IPS-18a (cell line): ENCODE data around the gene CDK5RAP1.
"Not testable (repeated sequence)": the region's sequence is repeated elsewhere in the genome, so short reads cannot be mapped to it uniquely, and the experiment has no call there.

Experiments
- H3K27ac ChIP-seq: one replicate; pipeline ENCODE4 v1.5.1; 2013; ENCODE audit warnings: low read length
- H3K27me3 ChIP-seq: one replicate; pipeline ENCODE4 v1.6.1; 2013; ENCODE audit warnings: mild to moderate bottlenecking, low read length; ENCODE audit not compliant: control insufficient read depth, insufficient read depth
- H3K36me3 ChIP-seq: one replicate; pipeline ENCODE4 v1.6.1; 2013; ENCODE audit warnings: low read depth, low read length; ENCODE audit not compliant: control insufficient read depth
- H3K4me1 ChIP-seq: one replicate; pipeline ENCODE4 v1.6.1; 2013; ENCODE audit warnings: low read depth, low read length; ENCODE audit not compliant: control insufficient read depth
- H3K4me3 ChIP-seq: one replicate; pipeline ENCODE4 v1.5.1; 2013; ENCODE audit warnings: low read length
- H3K9ac ChIP-seq: one replicate; pipeline ENCODE4 v1.6.1; 2013; ENCODE audit warnings: mild to moderate bottlenecking, low read length, moderate library complexity
- H3K9me3 ChIP-seq: one replicate; pipeline ENCODE4 v1.6.1; 2013; ENCODE audit warnings: low read depth, low read length; ENCODE audit not compliant: control insufficient read depth

Gene CDK5RAP1

DNA sequence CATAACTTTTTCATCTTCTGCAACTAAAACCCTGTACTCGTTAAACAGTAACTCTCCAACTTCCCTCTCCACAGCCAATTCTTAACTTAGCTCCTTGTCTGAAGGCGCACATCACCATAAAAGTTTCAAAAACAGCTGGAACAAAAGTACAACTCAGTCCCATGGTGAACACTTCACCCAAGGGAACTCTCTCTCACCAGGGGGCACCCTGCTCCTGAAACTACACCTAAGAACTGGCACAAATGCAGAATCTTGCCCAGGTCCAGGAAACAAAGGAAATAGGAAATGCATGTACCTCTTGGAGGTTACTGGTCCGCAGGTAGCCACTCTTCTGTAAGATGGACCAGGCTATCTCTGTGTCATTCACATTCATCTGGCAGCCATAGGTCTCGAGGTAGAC is 6.6 kb downstream of the CDK5RAP1 start:
- H3K4me1 ChIP-seq, result no peaks in the 10 kb centered on the region
- no peak overlapping the region for H3K4me3 ChIP-seq
- H3K36me3 ChIP-seq, result peaks cover 42% of the 10 kb centered on the region
- H3K27me3 ChIP-seq, result no peaks in the 10 kb centered on the region
- no peaks in the 10 kb centered on the region for H3K9me3 ChIP-seq
- no peak overlapping the region for H3K9ac ChIP-seq
- H3K27ac ChIP-seq, result no peak overlapping the region

DNA sequence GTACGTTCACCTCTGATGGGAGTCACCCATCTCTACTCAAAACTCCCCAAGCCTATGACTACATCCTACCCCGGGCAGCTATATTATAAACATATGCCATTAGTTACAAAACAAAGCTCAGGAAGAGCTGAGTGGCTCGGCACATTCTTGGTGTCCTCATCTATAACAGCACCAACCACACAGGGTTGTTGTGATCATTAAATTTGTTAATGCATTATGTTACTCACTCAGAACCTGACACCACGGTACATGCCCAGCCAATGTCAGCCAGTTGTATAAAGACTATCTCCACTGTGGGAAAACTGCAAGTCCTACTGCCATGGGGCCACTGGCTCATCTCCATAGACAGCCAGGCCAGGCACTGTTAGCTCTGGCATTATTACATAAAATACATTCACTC is 7.7 kb downstream of the CDK5RAP1 start:
- Histone ChIP-seq H3K4me1 (no peaks in the 10 kb centered on the region), H3K36me3 (peaks cover 42% of the 10 kb centered on the region), H3K9ac (no peak overlapping the region), H3K9me3 (no peaks in the 10 kb centered on the region), H3K27ac (no peak overlapping the region), H3K4me3 (no peak overlapping the region), H3K27me3 (no peaks in the 10 kb centered on the region)

DNA sequence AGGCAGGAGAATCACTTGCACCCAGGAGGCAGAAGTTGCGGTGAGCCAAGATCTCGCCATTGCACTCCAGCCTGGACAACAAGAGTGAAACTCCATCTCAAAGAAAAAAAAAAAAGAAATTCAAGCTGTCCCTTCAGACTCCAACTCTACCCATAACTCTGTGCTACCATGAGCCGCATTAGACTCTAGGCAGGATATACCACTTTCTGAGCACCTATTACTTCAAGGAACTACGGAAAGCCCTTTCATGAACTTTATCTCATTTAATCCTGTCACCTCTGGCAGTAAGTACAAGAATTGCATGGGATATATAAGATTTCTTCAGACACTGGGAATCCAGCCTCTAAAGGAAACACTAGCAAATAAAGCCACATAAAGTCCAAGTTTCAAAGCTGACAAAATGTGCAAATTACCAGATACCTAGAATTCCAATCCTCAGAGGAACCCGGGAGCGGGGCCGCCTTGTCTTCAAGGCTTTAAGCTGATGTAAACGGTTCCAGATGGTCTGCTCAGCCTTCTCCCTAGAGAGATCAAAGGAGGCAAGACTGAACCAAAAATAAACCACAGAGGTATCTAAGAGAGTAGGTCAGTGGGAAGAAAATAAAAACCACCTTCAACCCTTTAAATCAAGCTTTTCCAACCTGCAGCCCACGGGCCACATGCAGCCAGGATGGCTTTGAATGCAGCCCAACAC is 9.4 kb downstream of the CDK5RAP1 start:
- H3K4me3 ChIP-seq, result no peak overlapping the region
- H3K27me3 ChIP-seq, result no peaks in the 10 kb centered on the region
- H3K9me3 ChIP-seq, result no peaks in the 10 kb centered on the region
- H3K9ac ChIP-seq, result no peak overlapping the region
- peaks cover 45% of the 10 kb centered on the region for H3K36me3 ChIP-seq
- no peak overlapping the region for H3K27ac ChIP-seq
- no peaks in the 10 kb centered on the region for H3K4me1 ChIP-seq

DNA sequence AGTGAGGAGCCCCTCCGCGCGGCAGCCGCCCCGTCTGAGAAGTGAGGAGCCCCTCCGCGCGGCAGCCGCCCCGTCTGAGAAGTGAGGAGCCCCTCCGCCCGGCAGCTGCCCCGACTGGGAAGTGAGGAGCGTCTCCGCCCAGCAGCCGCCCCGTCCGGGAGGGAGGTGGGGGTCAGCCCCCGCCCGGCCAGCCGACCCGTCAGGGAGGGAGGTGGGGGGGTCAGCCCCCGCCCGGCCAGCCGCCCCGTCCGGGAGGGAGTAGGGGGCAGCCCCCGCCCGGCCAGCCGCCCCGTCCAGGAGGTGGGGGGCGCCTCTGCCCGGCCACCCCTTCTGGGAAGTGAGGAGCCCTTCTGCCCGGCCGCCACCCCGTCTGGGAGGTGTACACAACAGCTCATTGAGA is 12.0 kb downstream of the CDK5RAP1 start:
- not testable (repeated sequence) for H3K27me3 ChIP-seq, H3K4me3 ChIP-seq, H3K9ac ChIP-seq, H3K9me3 ChIP-seq, H3K27ac ChIP-seq, H3K4me1 ChIP-seq
- H3K36me3 ChIP-seq, result peaks cover 47% of the 10 kb centered on the region

DNA sequence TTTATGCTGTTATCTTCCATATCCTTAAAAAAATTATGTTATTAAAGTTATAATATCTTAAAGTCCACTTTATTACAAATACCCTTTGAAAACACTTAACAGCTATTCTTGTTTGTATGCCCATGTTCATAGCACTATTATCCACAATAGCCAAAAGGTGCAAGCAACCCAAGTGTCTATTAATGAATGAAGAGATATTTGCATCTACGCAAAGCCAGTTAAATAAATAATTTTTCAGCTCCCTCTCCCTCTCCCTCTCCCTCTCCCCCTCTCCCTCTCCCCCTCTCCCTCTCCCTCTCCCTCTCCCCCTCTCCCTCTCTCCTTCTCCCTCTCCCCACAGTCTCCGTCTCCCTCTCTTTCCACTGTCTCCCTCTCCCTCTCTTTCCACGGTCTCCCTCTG is 13.1 kb downstream of the CDK5RAP1 start:
- H3K36me3 ChIP-seq, result peaks cover 44% of the 10 kb centered on the region
- H3K27ac ChIP-seq, result no peak overlapping the region
- no peak overlapping the region for H3K4me3 ChIP-seq
- no peaks in the 10 kb centered on the region for H3K9me3 ChIP-seq
- no peaks in the 10 kb centered on the region for H3K27me3 ChIP-seq
- no peaks in the 10 kb centered on the region for H3K4me1 ChIP-seq
- no peak overlapping the region for H3K9ac ChIP-seq

DNA sequence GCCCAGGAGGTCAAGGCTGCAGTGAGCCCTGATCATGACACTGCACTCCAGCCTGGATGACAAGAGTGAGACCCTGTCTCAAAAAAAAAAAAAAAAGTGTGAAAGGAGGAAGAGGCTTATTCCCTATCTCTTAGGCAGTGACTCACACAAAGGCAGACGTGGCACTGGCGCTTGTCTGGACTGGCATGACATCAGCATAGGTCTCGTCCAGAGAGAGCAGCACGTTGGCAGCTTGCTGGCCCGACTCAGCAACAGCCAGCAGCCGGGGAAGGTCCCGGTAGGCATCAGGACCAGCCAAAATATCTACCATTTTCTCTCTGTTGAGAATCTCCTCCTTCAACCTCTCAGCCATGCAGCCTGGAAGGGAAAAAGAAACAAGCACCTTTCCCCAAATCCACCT is 14.1 kb downstream of the CDK5RAP1 start:
- H3K27ac ChIP-seq, result no peak overlapping the region
- H3K36me3 ChIP-seq, result peaks cover 40% of the 10 kb centered on the region
- H3K27me3 ChIP-seq, result no peaks in the 10 kb centered on the region
- no peaks in the 10 kb centered on the region for H3K9me3 ChIP-seq
- no peaks in the 10 kb centered on the region for H3K4me1 ChIP-seq
- H3K4me3 ChIP-seq, result no peak overlapping the region
- no peak overlapping the region for H3K9ac ChIP-seq

DNA sequence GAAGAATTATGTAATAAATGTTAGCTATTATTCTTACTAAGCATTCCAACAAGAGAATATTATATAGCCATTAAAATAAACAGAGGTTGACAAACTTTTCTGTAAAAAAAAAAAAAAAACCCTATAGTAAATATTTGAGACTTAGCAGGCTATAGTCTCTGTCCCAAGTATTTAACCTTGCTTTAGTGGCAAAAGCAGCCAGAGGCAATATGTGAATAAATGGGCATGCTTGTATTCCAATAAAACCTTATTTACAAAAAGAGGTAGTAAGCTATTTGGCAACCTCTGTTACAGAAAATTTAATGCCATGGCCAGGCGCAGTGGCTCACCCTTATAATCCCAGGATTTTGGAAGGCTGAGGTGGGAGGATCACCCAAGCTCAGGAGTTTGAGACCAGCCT is 14.6 kb downstream of the CDK5RAP1 start:
- H3K4me1 ChIP-seq, result no peaks in the 10 kb centered on the region
- H3K36me3 ChIP-seq, result peaks cover 45% of the 10 kb centered on the region
- H3K27me3 ChIP-seq, result no peaks in the 10 kb centered on the region
- no peak overlapping the region for H3K9ac ChIP-seq
- no peak overlapping the region for H3K27ac ChIP-seq
- no peak overlapping the region for H3K4me3 ChIP-seq
- H3K9me3 ChIP-seq, result no peaks in the 10 kb centered on the region

DNA sequence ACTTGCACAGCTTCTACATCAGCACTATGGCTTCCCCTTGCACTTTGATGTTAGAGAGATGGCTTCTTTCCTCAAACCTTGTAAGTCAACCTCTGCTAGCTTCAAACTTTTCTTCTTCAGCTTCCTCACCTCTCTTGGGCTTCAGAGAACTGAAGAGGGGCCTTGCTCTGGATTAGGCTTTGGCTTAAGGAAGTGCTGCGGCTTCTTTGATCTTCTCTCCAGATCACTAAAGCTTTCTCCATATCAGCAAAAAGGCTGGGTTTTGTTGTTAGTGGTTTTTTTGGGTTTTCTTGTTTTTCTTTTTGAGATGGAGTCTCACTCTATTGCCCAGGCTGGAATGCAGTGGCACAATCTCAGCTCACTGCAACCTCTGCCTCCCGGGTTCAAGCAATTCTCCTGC is 24.0 kb downstream of the CDK5RAP1 start:
- no peaks in the 10 kb centered on the region for H3K27me3 ChIP-seq
- H3K4me3 ChIP-seq, result no peak overlapping the region
- no peak overlapping the region for H3K9ac ChIP-seq
- no peak overlapping the region for H3K27ac ChIP-seq
- no peaks in the 10 kb centered on the region for H3K4me1 ChIP-seq
- peaks cover 60% of the 10 kb centered on the region for H3K36me3 ChIP-seq
- no peaks in the 10 kb centered on the region for H3K9me3 ChIP-seq

DNA sequence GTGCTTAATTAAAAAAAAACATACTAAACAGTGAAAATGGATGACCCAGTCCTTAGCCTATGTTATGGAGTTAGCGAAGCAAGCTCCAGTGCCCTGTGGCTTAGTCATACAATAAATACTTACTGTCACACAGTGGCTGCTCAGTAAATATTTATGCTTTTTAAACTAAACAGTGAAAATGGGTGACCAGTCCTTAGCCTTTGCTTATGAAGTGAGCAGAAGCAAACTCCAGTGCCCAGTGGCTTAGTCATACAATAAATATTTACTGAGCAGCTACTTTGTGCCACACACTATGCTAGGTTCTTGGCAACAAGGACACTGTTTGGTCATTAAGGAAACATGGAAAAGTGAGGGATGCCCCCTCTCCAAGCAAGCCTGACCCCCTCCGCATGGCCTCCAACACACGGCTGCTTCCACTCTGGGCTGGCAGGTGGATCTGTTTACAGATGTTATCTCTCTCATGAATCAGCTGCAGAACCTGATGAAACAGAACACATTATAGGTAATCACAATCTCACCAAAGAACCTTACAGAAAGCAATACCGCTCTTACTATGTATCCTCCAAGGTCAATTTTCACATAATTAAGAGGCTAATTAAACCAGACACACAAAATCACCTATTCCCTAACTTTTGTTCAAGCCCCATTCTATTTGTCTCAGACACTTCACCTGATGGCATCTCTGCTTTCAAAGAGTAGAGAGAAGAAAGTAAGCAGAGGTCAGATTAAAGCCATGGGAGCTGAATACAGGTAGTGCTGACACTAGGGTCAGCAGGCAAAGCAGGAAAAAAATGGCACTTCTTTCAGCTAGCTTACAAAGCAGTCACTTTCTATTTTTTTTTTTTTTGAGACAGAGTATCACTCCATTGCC is 27.3 kb downstream of the CDK5RAP1 start:
- Histone ChIP-seq H3K27ac (no peak overlapping the region), H3K9me3 (no peaks in the 10 kb centered on the region), H3K4me3 (no peak overlapping the region), H3K27me3 (no peaks in the 10 kb centered on the region), H3K4me1 (no peaks in the 10 kb centered on the region), H3K36me3 (peaks cover 55% of the 10 kb centered on the region), H3K9ac (no peak overlapping the region)

DNA sequence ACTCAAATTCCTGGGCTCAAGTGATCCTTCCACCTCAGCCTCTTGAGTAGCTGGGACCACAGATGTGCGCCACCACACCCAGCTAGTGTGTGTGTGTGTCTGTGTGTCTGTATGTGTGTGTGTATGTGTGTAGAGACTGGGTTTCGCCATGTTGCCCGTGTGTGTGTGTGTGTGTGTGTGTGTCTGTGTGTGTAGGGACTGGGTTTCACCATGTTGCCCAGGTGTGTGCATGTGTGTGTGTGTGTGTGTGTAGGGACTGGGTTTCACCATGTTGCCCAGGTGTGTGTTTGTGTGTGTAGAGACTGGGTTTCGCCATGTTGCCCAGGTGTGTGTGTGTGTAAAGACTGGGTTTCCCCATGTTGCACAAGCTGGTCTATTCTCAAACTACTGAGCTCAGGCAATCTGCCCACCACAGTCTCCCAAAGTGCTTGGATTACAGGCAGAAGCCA is 28.3 kb downstream of the CDK5RAP1 start:
- Histone ChIP-seq H3K36me3 (peaks cover 45% of the 10 kb centered on the region), H3K9ac (no peak overlapping the region), H3K4me1 (no peaks in the 10 kb centered on the region), H3K9me3 (no peaks in the 10 kb centered on the region), H3K27ac (no peak overlapping the region), H3K4me3 (no peak overlapping the region), H3K27me3 (no peaks in the 10 kb centered on the region)

DNA sequence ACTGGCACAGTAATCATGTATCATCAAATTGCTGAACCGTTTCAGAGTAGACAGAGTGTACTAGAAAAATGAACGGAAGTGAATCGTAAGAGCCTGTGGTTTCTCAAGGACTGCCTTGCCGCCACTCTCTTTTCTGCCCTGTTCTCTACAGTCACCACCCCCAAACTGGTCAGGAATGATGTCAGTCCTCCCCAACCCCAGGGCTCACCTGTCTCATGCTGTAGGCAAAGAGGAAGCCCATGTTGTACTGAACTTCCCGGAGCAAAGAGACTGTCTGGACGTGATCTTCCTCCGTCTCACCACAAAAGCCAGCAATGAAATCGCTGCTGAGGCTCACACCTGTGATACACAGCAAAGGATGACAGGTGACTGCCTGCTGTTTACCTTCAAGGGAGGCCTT is 31.0 kb downstream of the CDK5RAP1 start:
- Histone ChIP-seq H3K36me3 (peaks cover 55% of the 10 kb centered on the region), H3K4me1 (no peaks in the 10 kb centered on the region), H3K9me3 (no peaks in the 10 kb centered on the region)

DNA sequence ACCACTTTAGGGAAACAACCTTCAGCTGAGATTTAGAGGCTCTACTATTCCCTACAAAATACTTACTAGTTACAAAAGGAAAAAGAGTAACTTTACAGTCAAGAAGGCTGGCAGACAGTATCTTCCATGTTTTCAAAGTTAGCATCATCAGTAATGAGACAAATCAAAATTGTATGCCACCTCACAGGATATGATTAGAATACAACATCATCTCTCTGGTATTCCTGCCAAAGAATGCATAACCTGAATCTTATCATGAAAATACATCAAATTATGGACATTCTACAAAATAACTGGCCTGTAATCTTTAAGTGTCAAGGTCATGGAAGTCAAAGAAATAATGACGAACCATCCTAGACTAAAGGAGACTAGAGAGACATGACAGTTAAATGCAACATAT is 38.4 kb downstream of the CDK5RAP1 start:
- Histone ChIP-seq H3K9ac (no peak overlapping the region), H3K27ac (no peak overlapping the region), H3K4me3 (no peak overlapping the region), H3K4me1 (no peaks in the 10 kb centered on the region), H3K36me3 (peaks cover 65% of the 10 kb centered on the region), H3K9me3 (no peaks in the 10 kb centered on the region), H3K27me3 (no peaks in the 10 kb centered on the region)

More for the DNA sequence above, 31.0 kb downstream of the CDK5RAP1 start:
- Histone ChIP-seq H3K9ac (no peak overlapping the region), H3K27ac (no peak overlapping the region), H3K27me3 (no peaks in the 10 kb centered on the region), H3K4me3 (no peak overlapping the region)
